ENCODE data around the gene PGAP2.
"Not testable (repeated sequence)": the region's sequence is repeated elsewhere in the genome, so short reads cannot be mapped to it uniquely, and the experiment has no call there.

Gene PGAP2

GRCh38 chr11:3854977-3855807 lies 46.8 kb downstream of the PGAP2 start, which contains the start of gene STIM1:
Gene STIM1, plus strand, starts transcription at chr11:3855664. Its CDS starts 607 bp downstream, at chr11:3856271.
- FAIRE-seq, result no peak
- DNase-seq (ENCODE audit: insufficient read length, low spot score), result peak; percentile 86

- FAIRE-seq, result no peak
- no peak for DNase-seq (ENCODE audit: insufficient read length, low spot score)
Observed at GRCh38 chr11:3855808-3856491, 47.6 kb downstream of the PGAP2 start.

DNA sequence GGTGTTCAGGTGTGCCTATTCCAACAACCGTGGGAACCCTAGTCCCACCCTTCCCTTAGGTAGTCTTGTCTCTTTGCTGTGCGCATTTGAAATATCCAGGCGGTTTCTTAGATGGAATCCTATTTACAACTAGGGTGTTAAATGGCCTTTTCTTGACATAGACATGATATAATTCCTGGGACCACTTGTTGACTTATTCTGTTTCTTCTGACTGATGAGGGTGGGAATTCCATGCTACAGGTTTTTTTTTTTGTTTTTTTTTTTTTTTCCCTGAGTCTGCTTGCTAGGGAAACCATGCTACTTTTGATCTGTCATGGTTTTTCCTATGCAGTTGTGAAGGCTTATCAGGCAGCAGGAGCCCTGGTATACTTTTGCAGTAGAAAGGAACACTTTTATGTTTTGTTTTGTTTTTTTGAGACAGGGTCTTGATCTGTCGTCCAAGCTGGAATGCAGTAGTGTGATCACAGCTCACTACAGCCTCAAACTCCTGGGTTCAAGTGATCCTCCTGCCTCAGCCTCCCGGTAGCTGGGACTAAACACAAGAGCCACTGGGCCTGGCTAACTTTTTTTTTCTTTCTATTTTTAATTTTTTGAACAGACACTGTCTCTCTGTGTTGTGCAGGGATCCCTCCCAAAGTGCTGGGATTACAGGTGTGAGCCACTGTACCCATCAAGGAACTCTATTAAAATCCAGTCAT lies 48.6 kb downstream of the PGAP2 start:
- FAIRE-seq, result no peak
- no peak for DNase-seq (ENCODE audit: insufficient read length, low spot score)

GRCh38 chr11:3857628-3858027 lies 49.3 kb downstream of the PGAP2 start:
- DNase-seq (ENCODE audit: insufficient read length, low spot score), result no peak
- peak; percentile 75 for FAIRE-seq

DNA sequence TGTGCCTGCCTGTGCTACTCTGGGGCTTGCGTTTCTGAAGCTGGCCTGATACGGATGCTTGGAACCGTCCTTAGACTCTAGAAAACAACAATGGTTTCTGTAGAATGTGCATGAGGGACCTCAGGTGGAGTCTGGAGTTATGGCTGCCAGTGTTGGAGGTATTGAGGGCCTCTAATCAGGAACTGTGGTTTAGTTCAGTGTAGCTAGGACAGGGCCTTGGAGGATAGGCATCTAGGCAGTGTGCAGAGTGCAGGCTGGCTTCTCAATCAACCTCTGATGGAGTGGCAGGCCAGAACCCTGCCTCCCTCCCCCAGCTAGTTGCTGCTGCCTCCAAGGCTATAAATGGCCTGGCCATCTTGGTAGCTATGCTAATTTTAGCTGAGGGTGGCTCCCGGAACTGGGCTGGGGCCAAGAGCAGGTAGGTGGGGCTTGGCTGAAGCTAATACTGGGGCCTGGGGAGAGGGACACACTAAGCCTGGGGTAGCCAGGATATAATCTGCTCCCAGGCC lies 51.1 kb downstream of the PGAP2 start:
- FAIRE-seq (peak; percentile 95), DNase-seq (ENCODE audit: insufficient read length, low spot score) (no peak)

- DNase-seq (ENCODE audit: insufficient read length, low spot score), result no peak
- no peak for FAIRE-seq
Observed at GRCh38 chr11:3860375-3860774, 52.0 kb downstream of the PGAP2 start.

- peak; percentile 78 for FAIRE-seq
- not testable (repeated sequence) for DNase-seq (ENCODE audit: insufficient read length, low spot score)
Observed at GRCh38 chr11:3860898-3861393, 52.6 kb downstream of the PGAP2 start.

DNA sequence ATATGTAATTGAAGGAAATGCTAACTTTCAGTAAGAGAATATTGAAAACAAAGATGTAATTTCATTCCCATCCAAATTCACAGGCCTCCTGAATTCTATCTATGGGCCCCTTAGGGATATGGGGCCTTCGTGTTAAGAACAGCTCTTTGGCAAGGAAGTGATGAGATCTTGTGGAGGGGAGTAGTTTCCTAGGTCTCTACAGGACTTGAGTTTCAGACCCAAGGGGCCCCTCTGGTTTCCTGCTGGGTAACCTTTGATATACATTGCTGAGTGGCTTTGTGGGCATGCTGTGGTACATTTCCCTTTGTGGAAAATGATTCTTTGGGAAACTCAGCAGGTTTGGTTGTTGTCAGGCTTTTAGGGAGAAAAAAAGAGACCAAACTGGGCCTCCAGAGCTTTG lies 53.3 kb downstream of the PGAP2 start:
- peak; percentile 8 for FAIRE-seq
- no peak for DNase-seq (ENCODE audit: insufficient read length, low spot score)

- DNase-seq (ENCODE audit: insufficient read length, low spot score) (no peak), FAIRE-seq (peak; percentile 83)
Observed at GRCh38 chr11:3865388-3866193, 57.2 kb downstream of the PGAP2 start.

GRCh38 chr11:3866206-3866605 lies 57.8 kb downstream of the PGAP2 start:
- FAIRE-seq, result peak; percentile 78
- no peak for DNase-seq (ENCODE audit: insufficient read length, low spot score)

- no peak for FAIRE-seq
- DNase-seq (ENCODE audit: insufficient read length, low spot score), result no peak
Observed at GRCh38 chr11:3866836-3867208, 58.5 kb downstream of the PGAP2 start.

DNA sequence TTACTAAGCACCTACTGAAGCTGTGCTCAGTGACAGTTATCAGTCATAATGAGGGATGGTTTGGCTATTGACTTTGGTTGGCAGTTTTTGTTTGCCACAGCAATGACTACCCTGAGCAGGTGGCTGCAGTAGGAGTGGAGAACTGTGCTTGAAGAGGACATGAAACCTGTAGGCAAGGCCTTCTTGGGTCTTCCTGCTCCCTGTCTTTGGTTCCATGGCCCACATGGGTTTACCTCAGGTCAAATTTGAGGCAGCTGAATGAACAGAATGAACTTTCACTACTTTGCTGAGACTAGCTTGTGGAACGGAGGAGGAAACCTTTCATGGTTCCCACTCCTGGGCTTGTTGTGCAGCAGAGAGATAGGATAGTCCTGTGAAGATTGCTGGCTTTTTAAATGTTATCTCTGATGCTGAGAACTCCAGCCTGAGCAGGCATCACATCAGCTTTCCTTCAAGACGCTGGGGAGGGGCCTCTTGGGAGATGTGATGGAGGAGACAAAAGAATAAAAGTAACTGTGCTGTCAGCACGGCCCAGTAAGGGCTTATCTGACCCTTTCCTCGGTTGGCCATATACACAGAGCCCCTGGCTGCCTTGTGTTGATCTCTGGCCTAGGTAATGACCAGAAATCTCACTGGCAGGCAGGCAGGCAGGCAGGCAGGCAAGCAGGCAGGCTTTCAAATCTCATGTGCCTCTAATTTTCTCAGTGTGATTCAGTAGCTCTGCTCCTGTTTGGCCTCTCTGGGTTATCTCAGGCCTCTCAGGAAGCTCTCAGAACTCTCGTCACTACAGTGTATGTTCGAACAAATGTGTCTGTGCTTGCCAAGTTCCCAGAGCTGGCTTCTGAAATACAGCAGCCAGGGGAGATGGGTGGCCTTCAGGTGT lies 59.1 kb downstream of the PGAP2 start:
- FAIRE-seq, result peak; percentile 80

DNA sequence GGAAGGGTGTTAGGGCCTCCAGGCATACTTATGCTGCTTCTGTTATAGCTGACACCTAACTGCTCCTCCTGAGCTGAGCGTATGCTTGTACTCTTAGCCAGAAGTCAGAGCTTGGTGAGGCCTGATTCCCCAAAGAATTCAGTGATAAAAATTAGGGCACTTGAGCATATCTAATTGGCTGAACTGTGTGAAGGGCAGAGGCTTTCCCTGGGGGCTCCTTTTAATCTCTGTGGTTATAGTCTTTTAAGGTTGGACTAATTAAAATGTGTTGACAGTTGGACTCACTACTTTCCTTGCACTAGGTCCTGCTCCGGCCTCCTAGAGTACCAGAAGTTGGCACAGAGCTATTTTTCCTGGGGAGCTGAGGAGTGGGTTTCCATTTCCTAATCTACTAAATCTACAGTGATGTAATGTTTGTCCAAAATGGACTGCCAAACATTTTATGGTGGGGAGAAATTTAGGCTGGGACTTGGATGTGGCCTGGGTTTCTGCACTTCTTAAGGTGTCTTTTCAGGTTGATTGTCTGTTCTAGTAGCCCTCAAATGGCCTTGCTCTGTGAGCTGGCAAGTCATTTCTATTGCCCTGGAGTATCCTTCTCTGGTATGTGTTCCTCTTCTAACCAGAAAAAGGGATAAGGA lies 65.5 kb downstream of the PGAP2 start:
- no peak for DNase-seq (ENCODE audit: insufficient read length, low spot score)
- no peak for FAIRE-seq

More for the DNA sequence above, 59.1 kb downstream of the PGAP2 start:
- no peak for DNase-seq (ENCODE audit: insufficient read length, low spot score)
